HUDEP-2 (cell line): Measurements from ENCODE around the gene ACAA2.
A peak's percentile ranks its signal among the peaks of the same experiment; 100 is the strongest.
"Not testable (repeated sequence)": the region's sequence is repeated elsewhere in the genome, so short reads cannot be mapped to it uniquely, and the experiment has no call there.

ENCODE experiments used
- DNase-seq, 76 experiments: peaks; one replicate each; lab custom pipeline; 2025; ENCODE audit not compliant: unreplicated experiment in 76 of 76; lab: John Stamatoyannopoulos, UW

The ACAA2 gene

DNA sequence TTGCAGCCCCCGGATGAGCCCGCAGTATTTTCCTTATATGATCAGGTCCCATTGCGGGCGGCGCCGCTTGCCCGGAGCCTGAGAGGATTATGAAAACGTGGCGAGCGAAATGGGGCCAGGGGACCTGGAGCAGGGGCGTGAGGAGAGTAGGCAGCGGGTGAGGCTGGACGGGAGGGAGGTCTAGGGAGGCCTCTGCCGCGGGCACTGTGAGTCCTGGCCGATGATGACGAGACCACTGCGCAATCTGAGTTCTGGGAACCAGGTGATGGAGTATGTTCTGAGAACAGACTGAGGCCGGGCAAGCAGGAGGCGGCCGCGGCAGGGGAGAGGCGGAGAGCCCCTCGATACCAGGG, 790 bp upstream of the ACAA2 start:
- DNase-seq = peak in 55 of 76 experiments; percentile 1 to 81 (median 51)

DNA sequence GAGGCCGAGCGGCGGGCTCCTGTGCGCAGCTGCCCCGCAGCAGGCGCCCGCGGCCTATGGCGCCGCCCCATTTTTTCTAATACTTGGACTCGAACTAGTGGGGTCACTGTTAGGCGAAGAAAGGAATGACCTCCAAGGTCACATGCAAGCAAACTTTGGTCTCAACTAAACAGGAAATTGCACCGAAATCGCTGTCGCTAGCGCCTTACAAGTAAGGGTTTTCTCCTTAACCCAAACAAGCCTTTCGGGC, 339 bp downstream of the ACAA2 start:
- DNase-seq = peak in 21 of 76 experiments; percentile 3 to 62 (median 35)

DNA sequence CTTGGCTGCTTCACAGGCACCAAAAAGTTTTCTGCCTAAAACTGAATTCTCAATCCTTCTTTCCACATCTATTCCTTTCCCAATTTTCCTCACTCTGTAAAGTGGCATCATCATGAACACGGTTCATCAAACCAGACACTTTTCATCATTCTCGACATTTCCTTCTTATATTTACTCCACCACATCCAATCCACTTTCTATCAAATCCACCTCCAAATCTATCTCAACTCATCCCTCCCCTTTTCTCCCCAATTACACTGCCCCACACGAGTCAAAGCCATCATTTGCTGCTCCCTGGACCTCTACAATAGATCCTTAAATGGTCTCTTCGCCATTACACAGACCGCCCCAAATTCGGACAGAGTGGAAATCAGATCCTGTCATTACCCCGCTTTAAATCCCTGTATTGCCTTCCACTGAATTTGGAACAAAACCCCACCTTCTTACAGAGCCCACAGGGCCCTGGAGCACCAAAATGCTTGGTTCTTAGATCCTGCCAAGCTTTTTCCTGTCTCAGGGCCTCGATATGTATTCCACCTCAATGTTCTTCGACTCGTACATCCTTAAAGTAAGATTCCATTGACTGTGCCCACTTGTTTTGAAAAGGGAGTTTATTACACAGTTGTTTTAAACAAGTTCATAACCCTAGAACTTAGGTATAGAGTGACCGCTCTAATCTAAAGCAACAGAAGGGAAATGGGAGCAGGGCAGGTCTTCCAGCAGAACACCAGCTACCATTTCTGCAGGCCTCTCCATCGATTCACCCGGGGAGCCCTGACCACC, 856 bp downstream of the ACAA2 start:
- peak in 4 of 76 experiments; percentile 7 to 42 (median 16) for DNase-seq

DNA sequence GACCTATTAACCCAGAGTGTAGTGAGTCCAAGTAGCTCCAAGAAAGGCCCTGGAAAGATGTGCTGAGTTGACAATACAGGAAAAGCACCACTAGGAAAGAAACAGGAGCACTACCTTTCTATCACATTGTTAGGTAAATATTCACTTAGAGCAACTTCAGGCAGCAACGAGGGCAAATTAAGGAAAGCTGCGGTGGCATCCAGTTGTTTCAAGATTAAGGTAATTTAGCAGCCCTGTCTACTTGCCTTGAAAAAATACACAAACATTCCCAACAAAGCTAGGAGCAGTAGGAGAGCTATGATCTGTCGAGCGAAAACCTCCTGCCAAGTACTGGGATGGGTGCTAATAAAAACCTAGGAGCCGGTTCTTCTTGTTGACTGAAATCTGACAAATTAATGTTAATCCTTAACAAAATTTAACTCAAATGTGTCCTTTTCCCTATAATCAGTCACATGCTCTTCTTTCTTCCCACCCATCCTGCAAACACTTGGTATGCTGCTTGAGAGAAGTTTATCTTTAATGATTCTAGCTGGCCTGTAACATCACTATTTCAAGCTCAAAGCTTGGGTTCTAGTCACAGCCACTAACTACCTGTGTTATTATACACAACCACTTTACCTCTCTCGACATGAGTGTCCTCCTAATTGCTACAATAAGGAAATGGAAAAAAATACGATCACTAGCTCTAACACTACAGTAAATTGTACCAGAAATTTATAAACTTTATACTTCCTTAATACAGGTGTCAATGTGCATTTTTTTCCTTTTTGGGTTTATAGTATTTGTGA, 2.0 kb downstream of the ACAA2 start:
- no peak for DNase-seq

DNA sequence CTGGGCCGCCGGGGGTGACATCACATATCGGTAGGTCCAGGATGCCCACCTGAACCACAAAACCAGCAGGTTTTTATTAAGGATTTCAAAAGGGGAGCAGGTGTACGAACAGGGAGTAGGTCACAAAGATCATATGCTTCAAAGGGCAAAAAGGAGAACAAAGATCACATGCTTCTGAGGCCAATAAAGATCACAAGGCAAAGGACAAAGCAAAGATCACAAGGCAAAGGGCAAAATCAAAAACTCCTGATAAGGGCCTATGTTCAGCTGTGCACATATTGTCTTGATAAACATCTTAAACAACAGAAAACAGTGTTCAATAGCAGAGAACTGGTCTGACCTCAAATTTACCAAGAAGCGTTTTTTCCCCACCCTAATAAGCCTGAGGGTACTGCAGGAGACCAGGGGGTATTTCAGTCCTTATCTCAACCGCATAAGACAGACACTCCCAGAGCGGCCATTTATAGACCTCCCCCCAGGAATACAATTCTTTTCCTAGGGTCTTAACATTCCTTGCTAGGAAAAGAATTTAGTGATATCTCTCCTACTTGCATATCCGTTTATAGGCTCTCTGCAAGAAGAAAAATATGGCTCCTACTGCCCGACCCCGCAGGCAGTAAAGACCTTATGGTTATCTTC, 4.7 kb downstream of the ACAA2 start:
- DNase-seq = not testable (repeated sequence)

DNA sequence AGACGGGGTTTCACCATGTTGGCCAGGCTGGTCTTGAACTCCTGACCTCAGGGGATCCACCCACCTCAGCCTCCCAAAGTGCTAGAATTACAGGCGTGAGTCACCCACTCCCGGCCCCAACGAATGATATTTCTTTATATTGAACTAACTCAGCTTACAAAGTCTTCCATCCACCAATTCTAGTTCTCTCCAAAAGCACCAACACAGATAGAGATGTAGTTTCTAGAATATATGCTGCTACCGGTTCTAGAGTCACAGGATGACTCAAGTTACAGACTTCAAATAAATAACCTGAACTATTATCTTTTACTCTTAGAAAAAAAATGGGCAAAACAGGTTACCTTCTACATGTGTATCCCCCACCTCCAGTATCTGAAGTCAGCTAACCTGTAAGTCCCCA, 9.2 kb downstream of the ACAA2 start:
- no peak for DNase-seq

DNA sequence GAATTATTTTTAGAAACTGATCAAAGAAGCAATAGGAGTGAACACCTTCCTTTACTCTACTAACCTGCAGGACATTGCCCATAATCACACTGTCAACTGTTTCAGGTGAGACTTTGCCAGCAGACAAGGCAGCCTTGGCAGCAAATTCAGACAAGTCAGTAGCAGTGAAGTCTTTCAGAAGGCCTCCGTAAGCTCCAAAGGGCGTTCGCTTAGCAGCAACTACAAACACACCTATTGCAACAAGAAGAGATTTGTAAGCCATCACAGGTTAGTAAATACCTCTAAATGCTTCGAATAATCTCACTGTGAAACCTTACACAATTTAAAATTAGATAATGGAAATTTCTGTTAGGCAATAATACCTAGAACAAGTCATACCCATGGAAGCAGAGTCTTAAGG, 10.7 kb downstream of the ACAA2 start:
- DNase-seq = no peak

DNA sequence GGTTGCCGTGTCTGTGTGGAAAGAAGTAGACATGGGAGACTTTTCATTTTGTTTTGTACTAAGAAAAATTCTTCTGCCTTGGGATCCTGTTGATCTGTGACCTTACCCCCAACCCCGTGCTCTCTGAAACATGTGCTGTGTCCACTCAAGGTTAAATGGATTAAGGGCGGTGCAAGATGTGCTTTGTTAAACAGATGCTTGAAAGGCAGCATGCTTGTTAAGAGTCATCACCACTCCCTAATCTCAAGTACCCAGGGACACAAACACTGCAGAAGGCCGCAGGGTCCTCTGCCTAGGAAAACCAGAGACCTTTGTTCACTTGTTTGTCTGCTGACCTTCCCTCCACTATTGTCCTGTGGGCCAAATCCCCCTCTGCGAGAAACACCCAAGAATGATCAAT, 12.8 kb downstream of the ACAA2 start:
- not testable (repeated sequence) for DNase-seq

DNA sequence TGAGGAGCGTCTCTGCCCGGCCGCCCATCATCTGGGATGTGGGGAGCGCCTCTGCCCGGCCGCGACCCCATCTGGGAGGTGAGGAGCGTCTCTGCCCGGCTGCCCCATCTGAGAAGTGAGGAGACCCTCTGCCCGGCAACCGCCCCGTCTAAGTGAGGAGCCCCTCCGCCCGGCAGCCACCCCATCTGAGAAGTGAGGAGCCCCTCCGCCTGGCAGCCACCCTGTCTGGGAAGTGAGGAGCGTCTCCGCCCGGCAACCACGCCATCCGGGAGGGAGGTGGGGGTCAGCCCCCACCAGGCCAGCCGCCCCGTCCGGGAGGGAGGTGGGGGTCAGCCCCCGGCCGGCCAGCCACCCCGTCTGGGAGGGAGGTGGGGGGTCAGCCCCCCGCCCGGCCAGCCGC, 13.5 kb downstream of the ACAA2 start:
- DNase-seq = not testable (repeated sequence)

DNA sequence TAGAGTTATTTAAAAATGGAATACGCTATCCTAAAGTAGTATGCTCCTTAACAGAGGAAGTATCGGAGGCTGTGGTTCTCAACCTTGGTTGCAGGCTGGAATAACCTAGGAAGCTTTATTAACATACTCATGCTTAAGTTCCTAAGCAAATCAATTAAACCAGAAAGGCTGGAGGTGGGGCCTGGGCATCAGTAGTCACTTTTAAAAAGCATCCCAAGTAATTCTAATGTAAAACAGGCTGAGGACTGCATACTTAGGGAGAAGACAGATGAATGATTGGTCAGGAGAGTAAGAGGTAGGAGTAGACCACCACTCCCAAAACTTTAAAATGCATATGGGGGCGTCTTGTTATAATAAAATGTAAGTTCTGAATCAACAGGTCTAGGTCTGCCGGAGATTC, 15.3 kb downstream of the ACAA2 start:
- DNase-seq = no peak

DNA sequence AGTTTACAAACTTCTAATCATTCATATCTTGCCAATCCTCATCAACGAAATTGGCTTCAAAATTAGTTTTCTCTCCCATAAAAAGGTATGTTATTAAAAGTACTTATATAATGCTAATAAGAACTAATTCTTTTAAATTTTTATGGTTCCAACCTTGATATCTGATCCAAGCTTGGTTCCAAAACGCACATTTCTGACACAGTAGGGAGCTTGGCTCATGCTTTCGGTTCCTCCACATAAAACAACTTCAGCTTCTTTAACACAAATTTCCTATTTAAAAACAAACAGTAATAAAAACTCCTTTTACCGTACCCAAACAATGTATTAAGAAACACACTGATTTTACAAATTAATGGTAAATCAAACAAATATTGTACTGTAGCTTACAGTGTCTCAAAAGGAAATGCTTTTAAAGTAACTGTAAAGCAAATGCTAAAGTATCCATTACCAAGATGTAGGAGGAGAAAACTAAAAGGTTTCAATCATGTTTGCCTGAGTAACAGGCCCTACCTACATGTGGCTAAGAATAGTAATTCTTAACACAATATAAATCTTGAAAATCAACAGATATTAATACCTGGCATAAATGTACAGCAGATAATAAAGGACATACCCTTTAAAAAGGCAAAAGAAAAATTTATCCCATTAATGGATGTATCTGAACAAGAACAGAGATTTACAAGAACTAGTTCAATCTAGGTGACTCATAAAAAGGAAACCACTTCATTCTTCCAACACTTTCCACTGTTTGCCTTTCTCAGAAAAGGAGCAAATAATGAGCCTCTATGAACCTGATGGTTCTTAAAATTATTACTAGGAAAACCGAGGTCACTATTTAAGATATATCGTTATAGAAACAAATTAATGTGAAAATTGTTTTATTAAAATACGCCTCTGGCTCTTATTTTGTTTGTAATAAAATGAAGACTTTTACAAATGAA, 17.5 kb downstream of the ACAA2 start:
- DNase-seq = no peak

DNA sequence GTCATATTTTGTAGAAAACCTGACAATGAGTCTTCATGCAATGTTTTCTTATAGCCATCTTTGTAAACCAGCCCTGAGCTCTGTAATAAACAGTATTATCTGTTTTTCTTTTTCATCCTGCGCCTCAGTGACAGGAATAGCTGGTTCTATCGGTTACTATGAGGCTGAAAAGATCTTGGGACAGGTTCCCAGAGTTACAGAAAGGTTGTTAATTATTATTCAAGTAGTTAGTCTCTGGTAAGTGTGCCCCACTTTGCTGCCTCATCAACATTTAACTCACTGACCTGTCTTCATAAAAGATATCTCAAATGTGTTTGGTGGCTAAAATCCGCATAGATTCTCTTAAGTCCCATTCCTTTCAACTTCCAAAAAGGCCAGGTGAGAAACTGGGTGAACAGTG, 18.6 kb downstream of the ACAA2 start:
- DNase-seq = no peak

DNA sequence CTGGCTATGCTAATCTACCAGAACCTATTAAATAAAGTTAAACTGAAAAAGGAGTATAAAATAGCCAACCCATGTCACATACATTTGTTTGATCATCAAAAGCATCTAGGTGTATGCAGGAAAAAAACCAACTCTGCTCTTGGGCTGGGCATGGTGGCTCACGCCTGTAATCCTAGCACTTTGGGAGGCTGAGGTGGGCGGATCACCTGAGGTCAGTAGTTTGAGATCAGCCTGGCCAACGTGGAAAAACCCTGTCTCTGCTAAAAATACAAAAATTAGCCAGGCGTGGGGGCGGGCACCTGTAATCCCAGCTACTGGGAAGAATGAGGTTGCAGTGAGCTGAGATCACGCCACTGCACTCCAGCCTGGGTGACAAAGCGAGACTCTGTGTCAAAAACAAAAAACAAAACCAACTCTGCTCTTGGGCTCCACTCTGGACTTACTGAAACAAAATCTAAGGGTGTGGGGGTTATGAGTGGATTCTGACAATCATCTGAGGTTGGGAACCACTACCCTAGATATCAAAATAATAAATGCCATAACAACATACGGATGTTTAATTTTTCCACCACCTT, 23.7 kb downstream of the ACAA2 start:
- not testable (repeated sequence) for DNase-seq

DNA sequence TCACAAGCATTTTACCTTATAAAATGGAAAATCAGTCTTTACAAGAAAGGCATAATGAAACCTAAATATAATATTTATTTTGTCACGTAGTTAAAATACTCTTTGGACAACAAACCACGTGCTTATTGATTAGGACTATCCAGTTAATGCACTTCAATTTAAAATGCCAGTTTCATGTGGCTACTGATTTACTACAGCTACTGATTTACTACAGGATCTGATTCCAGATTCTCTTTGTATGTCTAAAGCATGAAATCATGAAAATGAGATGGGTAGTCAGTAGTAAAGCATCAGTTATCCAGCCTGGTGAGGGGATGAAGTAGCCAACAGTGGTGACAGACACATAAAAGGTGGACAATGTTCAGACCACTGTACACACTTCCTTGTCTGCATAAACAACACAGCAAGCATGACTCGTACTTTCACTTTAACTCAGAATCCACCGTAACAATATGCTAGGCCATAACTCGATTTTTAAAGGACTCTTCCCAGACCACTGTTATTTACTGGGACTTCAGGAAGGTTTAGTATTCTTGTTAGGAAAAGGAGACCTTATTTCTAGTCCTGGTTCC, 24.9 kb downstream of the ACAA2 start:
- no peak for DNase-seq

DNA sequence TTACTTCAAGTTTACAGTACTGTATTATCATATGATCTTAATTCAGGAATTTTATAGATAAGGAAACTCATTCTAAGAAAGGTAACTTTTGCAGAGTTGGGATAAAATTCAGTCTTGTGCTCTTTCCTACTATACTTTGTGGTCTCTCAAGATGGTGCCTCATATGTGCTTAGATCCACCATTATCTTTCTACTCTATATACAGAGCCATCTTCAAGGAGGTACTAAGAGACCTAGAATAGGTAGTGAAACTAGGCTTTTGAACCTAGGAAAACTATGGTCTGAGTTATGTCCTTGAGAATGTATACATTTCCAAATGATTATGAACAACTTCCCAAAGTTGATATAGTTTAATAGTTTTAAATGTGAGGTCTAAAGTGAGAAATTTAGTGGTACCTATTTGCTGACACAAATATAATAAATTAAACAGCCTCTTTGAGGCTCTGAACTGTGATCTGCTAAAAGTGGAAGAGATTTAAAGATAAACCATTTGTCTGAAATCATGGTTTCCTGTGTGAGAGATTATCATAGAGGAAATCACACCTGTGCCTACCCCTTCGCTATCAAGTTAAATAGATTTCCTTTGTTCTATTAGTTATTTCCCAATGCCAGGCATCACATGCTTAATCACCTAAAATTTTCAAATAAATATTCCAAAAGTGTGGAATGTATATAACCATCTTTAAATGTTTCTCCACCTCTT, 27.2 kb downstream of the ACAA2 start:
- DNase-seq = no peak

DNA sequence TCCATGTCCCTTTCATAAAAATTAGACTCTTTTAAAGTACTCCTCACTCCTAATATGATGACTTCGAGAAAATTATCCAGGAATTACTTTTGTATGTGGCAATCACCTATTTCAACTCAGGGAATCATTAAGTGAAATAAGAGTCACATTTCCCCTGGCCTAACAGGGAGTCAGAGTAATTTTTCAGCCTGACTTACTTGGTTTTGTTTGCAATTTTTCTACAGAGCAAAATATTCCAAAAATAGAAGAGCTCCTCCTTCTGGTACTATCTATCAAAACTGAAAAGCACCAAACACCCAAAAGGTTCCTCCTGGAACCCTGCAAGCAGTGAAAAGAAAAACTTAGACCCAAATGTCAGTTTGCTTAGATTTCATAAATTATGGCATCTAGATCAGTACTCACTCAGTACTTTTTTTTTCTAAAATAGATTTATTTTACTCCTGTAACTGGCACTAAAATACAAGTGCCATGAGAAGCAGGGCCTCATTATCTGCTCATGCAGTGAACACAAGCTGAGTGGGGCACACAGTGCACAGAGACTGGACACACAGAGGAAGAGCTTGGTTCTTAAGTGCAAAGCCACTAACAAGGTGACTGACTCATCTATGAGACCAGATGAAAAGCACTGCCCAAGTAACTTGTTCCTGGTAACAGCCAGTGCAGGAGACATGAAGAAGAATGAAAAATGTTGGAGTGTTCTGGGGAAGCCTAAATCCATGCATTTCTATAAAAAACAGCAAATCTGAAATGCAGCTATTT, 28.7 kb downstream of the ACAA2 start:
- no peak for DNase-seq

DNA sequence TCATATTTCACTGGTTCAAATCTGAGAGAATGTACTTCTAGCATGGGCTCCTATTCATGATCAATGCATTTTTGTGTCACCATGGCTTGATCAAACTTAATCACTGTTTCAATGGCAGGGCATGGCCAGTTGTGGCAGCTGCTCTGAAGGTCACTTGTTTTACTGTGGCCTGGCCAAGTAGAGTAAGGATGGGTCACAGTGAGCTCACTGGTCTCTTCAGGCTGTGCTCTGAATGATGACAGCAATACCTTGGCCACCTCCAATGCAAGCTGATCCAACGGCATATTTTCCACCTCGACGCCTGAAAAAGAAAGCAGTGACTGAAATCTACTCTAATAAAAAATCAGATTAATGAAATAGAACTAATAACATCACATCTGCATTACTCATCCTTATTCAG, 29.7 kb downstream of the ACAA2 start:
- DNase-seq = not testable (repeated sequence)

DNA sequence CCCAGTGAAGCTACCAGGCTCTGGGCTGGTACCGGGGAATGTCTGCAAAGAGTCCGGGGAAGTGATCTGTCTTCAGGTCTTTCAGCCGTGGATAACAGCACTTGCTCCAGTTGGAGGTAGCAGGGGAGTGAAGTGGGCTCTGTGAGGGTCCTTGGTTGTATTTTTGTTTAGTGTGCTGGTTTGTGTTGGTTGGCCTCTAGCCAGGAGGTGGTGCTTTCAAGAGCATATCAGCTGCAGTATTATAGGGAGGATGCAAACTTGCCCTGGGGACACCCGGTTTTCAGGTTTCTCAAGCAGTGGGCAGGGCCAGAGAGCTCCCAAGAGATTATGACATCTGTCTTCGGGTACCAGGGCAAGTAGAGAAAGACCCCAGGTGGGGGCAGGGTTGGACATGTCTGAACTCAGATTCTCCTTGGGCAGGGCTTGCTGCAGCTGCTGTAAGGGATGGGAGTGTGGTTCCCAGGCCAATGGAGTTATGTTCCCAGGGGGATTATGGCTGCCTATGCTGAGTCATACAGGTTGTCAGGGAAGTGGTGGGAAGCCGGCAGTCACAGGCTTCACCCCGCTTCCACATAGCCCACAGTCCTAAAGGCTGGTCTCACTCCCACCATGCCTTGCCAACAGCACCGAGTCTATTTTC, 34.4 kb downstream of the ACAA2 start:
- no peak for DNase-seq
